Measurements from ENCODE around the gene CPEB3. TPM values are rescaled to one million over a fixed set of nuclear protein-coding genes. Genes with fewer than 3 reads are reported as not detected.
A peak's percentile ranks its signal among the peaks of the same experiment; 100 is the strongest.

The CPEB3 gene
- total and polyA plus RNA-seq, 2 experiments from 2014 or later: 5.0 to 8.3 TPM

DNA sequence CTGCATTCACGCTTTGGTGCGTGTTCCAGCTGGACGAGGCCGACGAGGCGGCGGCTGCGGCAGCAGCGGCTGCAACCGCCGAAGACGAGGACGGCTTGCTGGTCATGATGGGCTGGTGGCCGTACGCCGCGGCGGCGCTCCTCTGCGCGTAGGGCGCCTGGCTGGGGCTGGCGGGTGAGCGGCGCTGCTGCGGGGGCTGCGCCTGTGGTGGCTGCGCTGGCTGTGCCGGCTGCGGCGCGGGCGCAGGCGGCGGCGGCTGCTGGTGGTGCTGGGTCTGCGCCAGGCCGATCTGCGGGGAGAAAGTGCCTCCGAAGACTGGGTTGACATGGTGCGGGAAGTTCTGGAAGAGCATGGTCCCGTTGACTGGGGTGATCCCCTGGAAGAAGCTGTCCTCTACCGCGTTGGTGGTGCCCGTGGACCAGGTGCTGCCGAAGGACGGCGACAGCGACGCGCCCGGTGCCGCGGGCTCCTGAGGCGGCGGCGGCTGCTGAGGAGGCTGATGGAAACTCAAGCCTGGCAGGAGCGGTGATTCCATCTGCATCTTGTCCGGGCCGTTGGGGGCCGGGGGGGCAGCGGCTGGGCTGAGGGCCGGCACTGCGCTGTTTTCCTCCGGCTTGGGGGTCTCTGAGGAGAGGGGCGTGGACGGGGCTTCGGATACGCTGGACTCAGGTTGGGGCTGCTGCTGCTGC lies 51.1 kb downstream of the CPEB3 start:
- H3K4me3 ChIP-seq: peak overlapping the region; percentile 69
- H3K36me3 ChIP-seq: no peaks in the 10 kb centered on the region
- peak overlapping the region; percentile 97 for H3K27ac ChIP-seq
- H3K27me3 ChIP-seq: no peaks in the 10 kb centered on the region
- no peaks in the 10 kb centered on the region for H3K9me3 ChIP-seq (ENCODE audit: low read depth)
- TF ChIP-seq, protein P1, sequence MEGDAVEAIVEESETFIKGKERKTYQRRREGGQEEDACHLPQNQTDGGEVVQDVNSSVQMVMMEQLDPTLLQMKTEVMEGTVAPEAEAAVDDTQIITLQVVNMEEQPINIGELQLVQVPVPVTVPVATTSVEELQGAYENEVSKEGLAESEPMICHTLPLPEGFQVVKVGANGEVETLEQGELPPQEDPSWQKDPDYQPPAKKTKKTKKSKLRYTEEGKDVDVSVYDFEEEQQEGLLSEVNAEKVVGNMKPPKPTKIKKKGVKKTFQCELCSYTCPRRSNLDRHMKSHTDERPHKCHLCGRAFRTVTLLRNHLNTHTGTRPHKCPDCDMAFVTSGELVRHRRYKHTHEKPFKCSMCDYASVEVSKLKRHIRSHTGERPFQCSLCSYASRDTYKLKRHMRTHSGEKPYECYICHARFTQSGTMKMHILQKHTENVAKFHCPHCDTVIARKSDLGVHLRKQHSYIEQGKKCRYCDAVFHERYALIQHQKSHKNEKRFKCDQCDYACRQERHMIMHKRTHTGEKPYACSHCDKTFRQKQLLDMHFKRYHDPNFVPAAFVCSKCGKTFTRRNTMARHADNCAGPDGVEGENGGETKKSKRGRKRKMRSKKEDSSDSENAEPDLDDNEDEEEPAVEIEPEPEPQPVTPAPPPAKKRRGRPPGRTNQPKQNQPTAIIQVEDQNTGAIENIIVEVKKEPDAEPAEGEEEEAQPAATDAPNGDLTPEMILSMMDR (IDR thresholded peaks at IDR 0.05; ENCODE audit: low read depth, low read length): no peak
- peak; percentile 44 to 61 for DNase-seq (ENCODE audit: low read depth in 1 of 2, low spot score in 1 of 2)
- peaks cover 34% of the 10 kb centered on the region for H3K4me1 ChIP-seq (ENCODE audit: low read depth)

DNA sequence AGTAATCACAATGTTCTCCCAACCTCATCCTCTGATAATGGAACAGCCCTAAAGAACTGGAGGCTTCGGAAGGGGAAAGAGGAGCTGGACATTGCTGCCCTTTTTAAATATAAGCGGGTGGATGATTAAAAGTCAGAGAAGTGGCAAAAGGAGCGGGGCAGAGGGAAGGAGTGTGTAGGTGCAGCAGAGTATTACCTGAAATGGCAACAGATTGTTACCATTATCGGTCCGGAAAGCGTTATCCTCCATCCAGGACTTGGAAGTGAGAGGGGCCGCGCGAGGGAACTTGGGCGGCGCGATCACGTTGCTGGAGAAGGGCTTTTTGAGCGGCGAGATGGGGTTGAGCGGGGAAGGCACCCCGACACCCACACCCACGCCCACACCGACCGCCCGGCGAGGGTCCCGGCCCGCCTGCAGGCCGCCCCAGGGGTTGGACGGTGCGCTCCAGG lies 51.7 kb downstream of the CPEB3 start:
- H3K9me3 ChIP-seq (ENCODE audit: low read depth): no peaks in the 10 kb centered on the region
- H3K4me3 ChIP-seq: peak overlapping the region; percentile 69
- peak in 1 of 2 donors; percentile 38 for DNase-seq (ENCODE audit: low read depth in 1 of 2, low spot score in 1 of 2)
- H3K4me1 ChIP-seq (ENCODE audit: low read depth): peaks cover 34% of the 10 kb centered on the region
- no peaks in the 10 kb centered on the region for H3K36me3 ChIP-seq
- no peaks in the 10 kb centered on the region for H3K27me3 ChIP-seq
- TF ChIP-seq, protein P1 (IDR thresholded peaks at IDR 0.05; ENCODE audit: low read depth, low read length): no peak
- H3K27ac ChIP-seq: peak overlapping the region; percentile 97

DNA sequence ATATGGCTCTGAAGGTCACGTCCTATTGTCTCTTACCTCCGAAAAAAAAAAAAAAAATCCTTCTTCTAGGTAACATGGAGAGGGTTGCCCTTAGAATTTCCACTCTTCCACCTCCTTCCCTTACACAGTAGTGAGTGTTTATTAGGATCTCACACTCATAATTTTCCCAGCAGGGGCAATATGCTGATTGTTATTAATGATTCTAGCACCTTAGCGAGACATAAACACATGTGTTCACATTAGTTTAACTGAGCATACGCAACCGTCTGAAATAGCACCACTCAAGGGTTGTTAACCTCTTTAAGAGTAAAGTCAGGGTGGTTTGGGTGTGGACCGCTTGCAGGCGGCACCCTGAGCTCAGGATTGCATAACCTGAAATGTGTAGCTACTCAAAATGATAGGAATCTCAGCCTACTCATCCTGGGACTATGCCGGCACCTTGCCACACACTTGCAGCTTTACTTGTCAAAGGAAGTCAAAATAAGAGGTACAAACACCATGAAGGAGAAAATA lies 52.2 kb downstream of the CPEB3 start:
- Histone ChIP-seq H3K4me1 (ENCODE audit: low read depth) (peaks cover 34% of the 10 kb centered on the region), H3K27me3 (no peaks in the 10 kb centered on the region), H3K36me3 (no peaks in the 10 kb centered on the region), H3K4me3 (peak overlapping the region; percentile 69), H3K27ac (peak overlapping the region; percentile 97), H3K9me3 (ENCODE audit: low read depth) (no peaks in the 10 kb centered on the region)
- peak in 1 of 2 donors; percentile 66 for DNase-seq (ENCODE audit: low read depth in 1 of 2, low spot score in 1 of 2)
- TF ChIP-seq, protein P1 (IDR thresholded peaks at IDR 0.05; ENCODE audit: low read depth, low read length): no peak

DNA sequence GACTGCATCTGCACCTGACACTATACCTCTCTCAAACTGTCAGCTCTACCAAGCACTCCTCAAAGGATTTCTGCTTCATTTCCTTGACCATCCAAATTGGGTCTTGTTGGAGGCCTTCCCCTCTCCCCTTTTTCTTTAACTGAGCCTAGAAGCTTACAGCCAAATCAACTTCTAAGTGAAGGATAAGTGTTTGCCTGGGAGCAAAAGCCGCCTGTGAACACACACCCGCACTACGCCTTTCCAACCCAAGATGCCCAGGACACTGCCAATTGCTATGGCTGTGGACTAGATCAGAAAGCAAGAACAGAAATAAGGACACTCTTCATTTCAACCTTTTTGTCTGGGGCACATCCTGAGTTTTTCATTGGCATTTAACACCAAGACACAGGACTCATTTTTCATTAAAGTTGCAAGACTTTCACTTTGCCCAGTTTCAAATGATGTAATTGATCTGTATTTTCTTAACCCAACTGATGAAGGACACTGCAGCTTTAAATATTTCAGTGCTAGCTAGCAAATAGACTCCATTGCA lies 52.8 kb downstream of the CPEB3 start:
- H3K27me3 ChIP-seq: no peaks in the 10 kb centered on the region
- no peaks in the 10 kb centered on the region for H3K36me3 ChIP-seq
- H3K4me1 ChIP-seq (ENCODE audit: low read depth): peaks cover 34% of the 10 kb centered on the region
- no peak for DNase-seq (ENCODE audit: low read depth in 1 of 2, low spot score in 1 of 2)
- TF ChIP-seq, protein P1 (IDR thresholded peaks at IDR 0.05; ENCODE audit: low read depth, low read length): no peak
- H3K4me3 ChIP-seq: peak overlapping the region; percentile 69
- H3K9me3 ChIP-seq (ENCODE audit: low read depth): no peaks in the 10 kb centered on the region
- H3K27ac ChIP-seq: no peak overlapping the region

DNA sequence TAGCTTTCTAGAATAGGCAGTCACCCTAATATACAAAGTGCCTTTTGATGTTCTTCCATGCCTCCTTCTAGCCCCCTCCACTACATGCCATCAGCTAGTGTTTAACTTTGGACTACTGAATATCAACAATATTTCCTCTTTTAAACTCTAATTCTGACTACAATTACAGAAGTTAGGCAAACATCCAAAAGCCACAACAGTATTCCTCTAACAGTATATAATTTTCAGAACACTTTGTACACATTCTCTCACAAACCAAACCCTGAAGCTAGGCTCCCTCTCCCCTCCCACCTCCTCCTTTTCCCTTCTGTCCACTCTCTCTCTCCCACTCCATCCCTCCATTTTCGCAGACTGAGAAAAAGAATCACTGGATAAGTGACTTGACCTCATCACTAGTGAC lies 59.7 kb downstream of the CPEB3 start:
- Histone ChIP-seq H3K4me3 (no peak overlapping the region), H3K36me3 (peaks cover 6% of the 10 kb centered on the region), H3K9me3 (ENCODE audit: low read depth) (no peaks in the 10 kb centered on the region), H3K27me3 (no peaks in the 10 kb centered on the region), H3K27ac (no peak overlapping the region), H3K4me1 (ENCODE audit: low read depth) (no peaks in the 10 kb centered on the region)
- TF ChIP-seq, protein P1 (IDR thresholded peaks at IDR 0.05; ENCODE audit: low read depth, low read length): no peak
- no peak for DNase-seq (ENCODE audit: low read depth in 1 of 2, low spot score in 1 of 2)
